GM18517 (cell line): ENCODE data around the gene RNH1.

ENCODE experiments used
- ATAC-seq: cut with Tn5 transposase; IDR thresholded peaks from one replicate; pipeline ENCODE4 v1.9.1; 2021; ENCODE audit warnings: mild to moderate bottlenecking, moderate library complexity; ENCODE audit not compliant: unreplicated experiment

Gene RNH1

DNA sequence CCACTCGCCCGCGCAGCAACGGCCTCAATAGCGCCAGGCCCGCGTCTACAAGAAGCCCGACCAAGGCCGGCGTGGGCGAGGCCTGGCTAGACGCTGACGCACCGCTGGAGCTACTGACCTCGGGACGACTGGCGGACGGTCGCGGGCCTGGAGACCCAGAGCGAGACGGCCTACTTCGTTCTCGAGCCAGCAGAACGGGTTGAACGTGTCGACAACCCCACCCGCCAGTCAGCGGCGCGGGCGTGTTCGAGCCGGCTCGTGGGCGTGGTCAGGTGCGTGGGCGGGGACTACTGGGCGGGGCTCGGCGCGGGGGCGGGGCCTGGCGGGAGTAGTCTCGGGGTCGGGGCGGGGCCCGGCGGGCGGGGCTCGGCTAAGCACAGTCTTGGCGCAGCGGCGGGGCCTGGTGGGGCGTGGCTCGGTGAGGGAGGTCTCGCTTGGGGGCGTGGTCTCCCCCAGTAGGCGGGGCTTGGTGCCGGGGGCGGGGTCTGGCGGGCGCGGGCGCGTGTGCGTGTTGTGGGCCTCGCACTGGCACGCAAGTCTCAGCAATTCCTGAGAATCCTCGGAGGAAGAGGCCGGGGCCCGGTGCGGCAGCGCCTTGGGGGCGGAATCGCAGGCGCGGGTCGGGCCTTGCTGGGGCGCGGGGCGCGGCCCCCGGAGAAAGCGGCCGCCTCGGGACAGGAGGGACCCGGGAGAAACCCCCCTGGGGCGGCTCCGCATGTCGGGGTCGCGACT lies at the start of gene RNH1:
RNH1 (minus strand) TSS at position 248 of the 732 bp plus-strand sequence. CDS start 5,080 bp downstream, outside the sequence.
- ATAC-seq: peak; percentile 34

- no peak for ATAC-seq
Observed at GRCh38 chr11:555780-556661, 49.0 kb upstream of the RNH1 start.

GRCh38 chr11:555227-555779 lies 48.3 kb upstream of the RNH1 start:
- no peak for ATAC-seq

DNA sequence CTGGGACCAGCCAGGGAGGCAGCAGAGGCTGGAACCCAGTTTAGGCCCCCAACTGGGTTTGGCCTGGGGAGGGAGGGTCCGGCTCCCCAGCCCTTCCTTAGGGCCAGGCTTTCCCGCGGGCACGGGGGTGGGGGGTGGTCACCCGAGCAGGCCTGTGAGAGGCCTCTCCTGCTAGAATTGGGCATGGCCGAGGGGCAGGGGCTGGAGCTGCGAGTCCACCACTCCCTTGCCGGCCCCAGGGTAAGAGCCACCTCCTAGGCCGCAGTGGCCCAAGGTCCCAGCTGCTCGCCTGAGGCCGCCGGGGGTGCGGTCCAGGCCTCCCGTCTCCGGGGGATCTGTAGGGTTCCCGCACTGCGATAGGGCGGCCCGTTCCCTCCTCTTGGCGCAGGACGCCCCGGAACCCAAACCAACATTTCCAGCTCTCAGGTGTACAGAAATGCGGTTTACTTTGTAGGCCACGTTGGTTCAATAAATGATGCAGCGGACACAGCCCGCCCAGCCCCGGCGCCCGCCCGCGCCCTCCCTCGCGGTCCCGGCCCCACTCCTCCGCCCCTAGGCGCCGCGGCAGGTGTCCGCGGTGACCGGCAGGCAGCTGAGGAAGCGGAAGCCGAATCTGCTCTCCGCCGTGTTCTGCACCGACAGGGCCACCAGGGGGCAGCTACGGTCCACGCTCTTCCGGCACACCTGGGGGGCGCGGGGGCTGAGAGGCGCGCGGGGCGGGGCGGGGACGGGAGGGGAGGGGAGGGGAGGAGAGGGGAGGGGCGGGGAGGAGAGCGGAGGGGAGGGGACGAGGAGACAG lies 47.6 kb upstream of the RNH1 start:
- ATAC-seq: no peak

- ATAC-seq: no peak
Observed at GRCh38 chr11:553988-554340, 46.9 kb upstream of the RNH1 start.

GRCh38 chr11:553083-553987 lies 46.3 kb upstream of the RNH1 start:
- no peak for ATAC-seq

DNA sequence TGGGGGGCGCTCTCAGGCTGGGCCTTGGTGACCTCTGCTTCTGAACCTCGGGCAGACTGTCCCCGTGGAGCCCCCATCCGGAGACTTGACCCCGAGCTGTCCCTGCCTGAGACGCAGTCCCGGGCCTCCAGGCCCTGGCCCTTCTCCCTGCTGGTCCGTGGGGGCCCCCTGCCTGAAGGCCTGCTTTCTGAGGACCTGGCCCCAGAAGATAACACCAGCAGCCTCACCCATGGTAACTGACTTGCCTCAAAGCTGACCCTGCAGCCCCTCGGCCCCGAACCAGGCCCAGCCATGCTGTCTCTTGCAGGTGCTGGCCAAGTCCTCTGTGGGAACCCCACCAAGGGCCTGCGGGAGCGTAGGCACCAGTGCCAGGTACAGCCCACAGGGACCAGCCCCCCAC lies 44.6 kb upstream of the RNH1 start:
- ATAC-seq: no peak

DNA sequence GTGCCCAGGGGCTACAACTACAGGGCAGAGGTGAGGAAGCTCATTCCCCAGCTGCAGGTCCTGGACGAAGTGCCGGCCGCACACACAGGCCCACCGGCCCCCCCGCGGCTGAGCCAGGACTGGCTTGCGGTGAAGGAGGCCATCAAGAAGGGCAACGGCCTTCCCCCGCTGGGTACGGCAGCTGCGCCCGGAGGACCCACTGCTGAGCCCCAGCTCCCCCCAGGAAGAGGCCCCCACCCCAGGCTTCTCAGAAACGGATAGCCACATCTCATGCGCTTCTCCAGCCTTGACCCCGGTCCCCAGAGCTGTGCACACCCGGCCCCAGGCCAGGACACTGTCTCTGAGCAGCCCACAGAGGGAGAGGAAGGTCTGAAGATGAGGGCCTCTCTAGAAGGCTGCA lies 44.1 kb upstream of the RNH1 start:
- ATAC-seq: no peak

DNA sequence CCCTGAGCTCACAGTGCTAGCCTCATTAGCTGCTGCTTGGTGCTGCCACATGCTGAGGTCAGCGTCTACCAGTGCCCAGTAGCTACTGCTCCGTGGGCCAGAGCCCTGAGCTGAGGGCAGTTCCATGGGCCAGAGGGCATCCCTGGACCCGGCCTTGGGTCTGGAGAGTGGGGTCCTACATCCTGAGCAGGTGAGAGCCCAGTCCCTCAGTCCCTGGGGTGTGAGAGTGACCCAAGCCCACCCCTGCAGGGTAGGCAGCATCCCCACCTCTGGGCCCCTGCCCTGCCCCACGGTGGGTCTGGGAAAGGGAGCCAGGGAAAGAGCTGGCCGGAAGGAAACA lies 43.7 kb upstream of the RNH1 start:
- ATAC-seq: no peak

- no peak for ATAC-seq
Observed at GRCh38 chr11:550021-550745, 43.1 kb upstream of the RNH1 start.

DNA sequence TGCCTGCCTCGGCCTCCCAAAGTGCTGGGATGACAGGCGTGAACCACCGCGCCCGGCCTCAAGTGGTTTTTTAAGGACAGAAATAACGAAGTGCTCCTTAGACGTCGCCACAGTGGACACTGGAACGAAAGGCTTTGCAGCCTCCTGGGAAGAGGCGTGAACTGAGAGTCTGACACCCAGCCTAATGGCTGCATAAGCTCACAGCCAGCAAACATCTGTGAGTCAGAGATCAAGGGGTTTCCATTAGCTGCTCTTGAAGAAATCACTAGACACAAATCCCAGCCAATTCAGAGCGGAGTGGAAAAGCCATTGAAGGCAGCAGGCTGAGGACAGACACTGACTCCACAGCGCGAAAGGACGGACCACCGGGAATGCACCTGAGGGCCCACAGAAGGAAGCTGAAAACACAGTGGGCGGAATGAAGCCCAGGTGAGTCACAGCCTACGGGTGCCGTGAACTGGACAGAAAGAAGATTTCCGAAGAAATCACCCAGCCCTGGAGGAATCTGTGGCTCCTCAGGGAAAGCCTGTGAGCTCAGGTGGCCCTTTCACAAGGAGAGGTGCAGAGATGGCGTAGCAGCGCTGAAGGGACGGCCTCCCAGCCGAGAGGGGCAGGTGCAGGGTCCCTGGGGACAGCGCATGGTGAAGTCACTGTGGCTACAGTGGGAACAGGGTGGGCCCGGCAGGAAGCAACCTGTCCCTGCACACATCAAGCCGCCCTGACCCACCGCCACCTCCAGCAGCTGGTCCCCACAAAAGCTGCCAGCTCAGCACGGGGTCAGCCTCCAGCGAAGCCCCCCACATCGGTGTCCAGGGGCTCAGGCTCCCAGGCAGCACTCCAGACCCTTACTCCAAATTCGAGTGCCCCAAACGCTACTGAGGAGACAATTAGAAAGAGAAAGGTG lies 41.9 kb upstream of the RNH1 start:
- ATAC-seq: no peak

DNA sequence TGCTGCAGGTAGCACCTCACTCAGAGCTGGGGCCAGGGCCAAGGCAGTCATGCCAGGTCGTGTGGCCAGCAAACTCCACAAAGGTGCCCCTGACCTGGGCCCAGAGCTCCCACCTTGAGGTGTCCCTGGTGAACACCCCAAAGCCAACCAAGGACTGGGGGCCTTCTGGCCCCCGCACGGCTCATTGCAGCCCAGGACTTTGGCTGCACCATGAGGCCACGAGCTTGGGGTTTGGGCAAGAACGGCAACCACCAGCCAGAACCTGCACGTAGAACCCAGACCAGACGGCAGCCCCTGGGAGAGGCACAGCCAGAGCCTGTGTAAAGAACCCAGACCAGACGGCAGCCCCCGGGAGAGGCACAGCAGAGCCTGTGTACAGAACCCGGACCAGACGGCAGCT lies 38.1 kb upstream of the RNH1 start:
- ATAC-seq: no peak

GRCh38 chr11:544817-545166 lies 37.8 kb upstream of the RNH1 start:
- ATAC-seq: no peak

DNA sequence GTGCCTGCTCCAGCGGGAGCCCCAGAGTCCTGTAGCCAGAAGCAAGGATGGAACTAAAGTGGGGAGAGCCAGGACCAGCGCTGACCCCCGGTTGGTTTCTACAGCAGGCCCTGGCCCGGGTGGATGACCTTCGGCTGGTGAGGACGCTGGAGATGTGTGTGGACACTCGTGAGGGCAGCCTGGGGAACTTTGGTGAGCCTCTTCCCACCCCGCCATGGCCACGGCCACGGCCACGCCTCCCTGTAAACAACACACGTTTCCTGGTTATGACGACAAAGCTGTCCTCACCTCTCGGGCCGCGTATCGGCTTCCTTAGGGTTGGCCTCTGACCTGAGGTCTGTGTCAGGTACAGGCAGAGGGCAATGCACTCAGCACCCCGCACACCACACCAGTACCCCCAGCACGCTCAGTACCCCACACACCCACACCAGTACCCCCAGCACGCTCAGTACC lies 34.4 kb upstream of the RNH1 start:
- no peak for ATAC-seq

GRCh38 chr11:540583-541432 lies 33.8 kb upstream of the RNH1 start:
- ATAC-seq: no peak

- no peak for ATAC-seq
Observed at GRCh38 chr11:539971-540481, 33.0 kb upstream of the RNH1 start.

- ATAC-seq: no peak
Observed at GRCh38 chr11:538431-539051, 31.5 kb upstream of the RNH1 start.
